Medulla oblongata (tissue), 1 donor: ENCODE measurements around the gene SLC38A4.

Experiments used
- DNase-seq: peaks from one replicate; pipeline ENCODE4 v3.0.0-alpha.2; 2015; ENCODE audit errors: extremely low spot score

The SLC38A4 gene

DNA sequence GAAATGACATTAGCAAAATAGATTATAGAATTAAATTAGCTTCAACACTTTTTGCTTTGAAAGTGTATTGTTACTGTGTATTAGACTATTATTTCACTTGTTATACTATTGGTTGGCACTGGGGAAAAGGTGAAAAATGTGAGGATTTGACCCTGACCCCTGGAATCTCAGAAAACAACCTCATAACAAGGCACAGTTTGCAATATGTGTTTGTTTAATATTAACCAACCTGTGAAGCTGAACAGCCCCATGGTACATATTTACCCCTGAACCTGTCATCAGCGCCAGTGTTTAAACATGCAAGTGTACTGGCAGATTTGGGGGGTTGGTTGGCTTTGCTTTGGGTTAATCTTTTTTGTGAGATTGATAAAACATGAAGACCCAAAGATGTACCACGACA, 11.7 kb downstream of the SLC38A4 start:
- no peak for DNase-seq

DNA sequence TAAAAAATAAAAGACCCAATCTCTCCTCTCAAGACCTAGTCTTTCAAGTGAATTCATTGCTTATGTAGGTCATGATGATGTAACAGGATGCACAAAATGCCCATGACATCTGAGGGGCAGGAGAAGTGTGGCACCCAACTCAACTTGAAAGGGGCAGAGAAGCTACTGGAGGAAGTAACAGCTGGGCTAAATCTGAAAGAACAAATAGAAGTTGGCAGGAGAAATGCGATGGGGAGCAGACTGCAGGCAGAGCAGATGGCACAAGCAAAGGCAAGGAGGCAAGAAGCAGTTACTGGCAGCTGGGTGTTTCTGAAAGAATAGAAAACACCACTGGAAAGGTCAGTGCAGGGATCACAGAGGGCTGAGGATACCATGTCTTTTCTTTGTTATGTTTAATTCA, 14.6 kb downstream of the SLC38A4 start:
- no peak for DNase-seq

DNA sequence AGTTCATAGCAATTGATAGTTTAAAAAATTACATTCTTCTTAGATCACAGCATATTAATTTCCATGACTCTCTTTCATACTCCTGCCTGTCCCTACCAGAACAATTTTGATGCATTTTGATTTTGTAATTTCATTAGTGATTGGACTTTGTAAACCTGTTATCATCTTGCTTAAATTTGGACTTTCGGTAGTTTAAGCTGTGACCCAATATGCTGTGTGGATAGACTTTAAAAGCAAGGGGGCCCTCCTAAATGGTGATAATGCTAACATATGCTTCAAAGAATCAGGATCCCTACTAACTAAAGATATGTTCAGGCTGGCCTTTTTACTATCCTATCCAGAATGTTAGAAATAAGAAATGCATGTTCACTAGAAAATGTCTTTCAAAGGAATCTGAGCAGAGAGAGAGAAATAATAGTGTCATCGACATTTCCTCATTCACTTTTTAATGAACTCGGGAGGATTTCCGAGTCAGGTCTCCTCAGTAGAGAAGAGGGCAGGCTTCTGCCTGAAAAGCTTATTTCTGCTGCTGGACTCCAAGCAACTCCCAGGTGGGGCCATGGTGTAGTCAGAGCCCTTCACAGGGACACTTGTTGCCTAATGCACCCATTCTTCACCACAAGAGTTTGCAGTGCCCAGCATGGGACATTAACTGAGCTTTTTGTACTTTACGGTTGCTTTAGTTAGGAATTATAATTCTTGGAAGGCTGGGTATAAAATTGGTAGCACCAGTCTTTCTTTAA, 16.7 kb downstream of the SLC38A4 start:
- DNase-seq: no peak

- DNase-seq: no peak
Measured at GRCh38 chr12:46808317-46808716, 17.5 kb downstream of the SLC38A4 start.

- DNase-seq: no peak
Measured at GRCh38 chr12:46804054-46804453, 21.7 kb downstream of the SLC38A4 start.

GRCh38 chr12:46803517-46803916, 22.3 kb downstream of the SLC38A4 start:
- DNase-seq: no peak

- no peak for DNase-seq
Measured at GRCh38 chr12:46801293-46801692, 24.5 kb downstream of the SLC38A4 start.

DNA sequence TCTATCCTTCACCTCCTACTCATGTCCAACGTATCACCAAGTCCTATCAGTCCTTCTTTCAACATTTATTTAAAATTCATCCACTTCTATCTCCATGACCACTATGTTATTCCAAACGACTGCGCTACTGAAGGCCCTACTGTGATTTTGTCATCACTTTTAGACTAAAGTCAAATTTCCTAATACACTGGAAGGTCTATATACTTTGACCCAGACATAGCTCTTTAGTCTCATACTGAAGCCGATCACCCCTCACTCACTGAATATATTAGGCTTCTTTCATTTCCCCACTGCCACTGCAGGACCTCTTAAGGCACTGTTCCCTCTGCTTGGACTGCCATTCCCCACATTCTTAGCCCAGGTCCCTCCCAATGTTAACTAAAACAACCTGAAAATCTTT, 25.6 kb downstream of the SLC38A4 start:
- no peak for DNase-seq

DNA sequence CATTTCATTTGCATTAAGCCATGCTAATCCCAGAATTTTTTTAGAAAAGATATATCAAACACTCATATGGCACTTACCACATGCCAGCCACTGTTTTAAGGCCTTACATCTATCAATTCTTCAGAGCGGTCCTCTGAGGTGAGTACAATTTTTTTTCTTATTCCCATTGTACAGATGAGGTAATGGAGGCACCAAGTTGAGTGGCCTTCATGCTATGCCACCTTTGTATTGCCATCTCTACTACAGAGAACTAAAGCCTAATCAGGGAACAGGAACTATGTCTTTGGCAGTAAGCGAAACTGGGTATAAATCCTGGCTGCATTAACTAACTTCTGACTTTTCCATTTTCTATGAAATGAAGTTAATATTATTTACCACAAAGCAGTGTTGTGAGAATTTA, 27.1 kb downstream of the SLC38A4 start:
- no peak for DNase-seq

DNA sequence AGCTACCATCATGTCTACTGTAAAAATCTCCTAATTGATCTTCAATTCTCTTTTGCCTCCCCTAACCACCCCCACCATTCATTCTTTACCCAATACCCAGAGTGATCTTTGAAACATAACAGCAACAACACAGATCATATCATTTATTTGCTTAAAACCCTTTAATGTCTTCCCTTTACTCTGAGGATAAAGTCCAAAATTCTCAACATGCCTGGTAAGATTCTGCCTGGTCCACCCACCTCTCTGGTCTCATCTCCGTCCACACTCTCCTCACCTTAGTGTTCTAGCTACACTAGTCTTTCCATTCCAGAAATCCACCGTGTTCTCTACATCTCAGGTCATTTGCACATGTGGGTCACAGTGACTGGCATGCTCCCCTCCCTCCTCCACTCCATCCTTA, 27.7 kb downstream of the SLC38A4 start:
- DNase-seq: no peak

DNA sequence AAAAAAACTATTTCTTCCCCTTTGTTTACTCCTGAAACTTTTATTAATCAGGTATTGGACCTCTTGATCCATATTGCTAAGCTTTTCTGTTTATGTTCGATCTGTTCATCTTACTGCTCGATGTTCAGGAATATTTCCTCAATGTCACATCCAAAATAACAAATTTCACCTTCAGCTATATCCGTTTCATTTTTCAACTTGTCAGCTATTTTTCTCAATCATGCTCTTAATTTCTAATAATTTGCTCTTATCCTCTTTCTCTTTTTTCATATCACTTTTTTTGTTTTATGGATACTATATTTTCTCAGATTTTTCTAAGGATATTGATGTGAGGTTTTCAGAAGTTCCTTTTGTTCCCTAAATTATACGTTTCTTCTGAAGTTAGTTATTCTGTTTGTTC, 29.8 kb downstream of the SLC38A4 start:
- no peak for DNase-seq

DNA sequence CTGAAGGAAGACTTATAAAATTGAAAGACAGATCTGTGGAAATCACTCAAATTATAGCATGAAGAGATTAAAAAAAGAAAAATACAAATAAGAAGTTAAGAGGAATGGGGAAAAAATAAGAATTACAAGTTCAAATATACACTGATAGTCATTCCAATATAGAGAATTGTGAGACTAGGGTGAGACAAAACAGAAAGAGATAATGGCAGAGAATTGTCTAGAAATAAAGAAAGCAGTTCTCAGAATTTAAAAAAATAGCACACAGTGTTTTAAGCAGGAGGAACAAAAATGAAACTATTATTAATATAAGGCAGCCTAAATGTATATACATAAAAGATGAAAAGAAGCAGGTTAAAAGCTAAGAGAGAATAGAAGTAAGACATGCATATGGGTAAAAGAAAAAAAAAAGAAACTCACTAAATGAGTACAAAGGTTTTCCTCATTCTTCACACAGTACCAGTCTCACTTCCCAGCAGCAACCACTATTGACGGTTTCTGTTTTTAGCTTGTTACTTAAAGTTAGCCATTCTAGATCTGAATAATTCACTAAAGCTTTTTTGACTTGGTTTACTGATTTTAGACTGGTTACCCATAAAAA, 31.1 kb downstream of the SLC38A4 start:
- DNase-seq: no peak

DNA sequence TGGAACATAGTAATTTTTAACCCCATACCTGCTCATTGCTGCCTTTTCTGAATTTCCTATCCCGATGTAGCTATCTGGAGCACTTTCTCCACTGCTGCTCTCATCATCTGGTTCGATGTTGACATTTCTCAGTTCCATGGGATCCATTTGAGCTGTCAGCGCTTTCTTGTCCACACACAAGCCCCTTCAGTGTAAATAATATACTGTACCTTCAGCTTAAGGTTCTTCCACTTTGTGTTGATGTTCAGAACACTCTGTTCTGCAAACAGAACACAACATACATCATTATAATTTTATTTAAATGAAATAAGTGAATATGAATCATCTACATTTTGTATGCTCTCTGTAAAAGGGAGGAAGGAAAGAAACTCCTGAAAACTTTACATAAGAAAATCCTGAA, 32.9 kb downstream of the SLC38A4 start:
- no peak for DNase-seq

DNA sequence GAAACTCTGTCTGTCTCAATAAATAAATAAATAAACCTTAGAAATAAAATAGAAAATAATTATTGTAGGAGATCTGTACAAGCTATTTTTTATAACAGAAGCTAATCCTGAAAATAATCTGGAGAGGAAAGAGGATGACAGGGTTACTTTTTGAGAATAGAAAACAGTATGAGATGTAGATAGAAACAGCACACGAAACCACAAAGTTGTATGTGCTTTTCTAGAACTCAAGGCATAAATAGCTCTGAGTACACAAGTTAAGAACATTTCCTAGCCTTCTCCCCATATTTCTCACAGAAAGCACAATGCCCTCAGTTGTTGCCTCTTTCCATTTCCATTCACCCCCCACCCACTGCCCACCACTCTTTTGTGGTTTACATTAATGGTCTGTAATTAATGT, 35.7 kb downstream of the SLC38A4 start:
- no peak for DNase-seq

GRCh38 chr12:46788072-46788887, 37.5 kb downstream of the SLC38A4 start:
- no peak for DNase-seq

DNA sequence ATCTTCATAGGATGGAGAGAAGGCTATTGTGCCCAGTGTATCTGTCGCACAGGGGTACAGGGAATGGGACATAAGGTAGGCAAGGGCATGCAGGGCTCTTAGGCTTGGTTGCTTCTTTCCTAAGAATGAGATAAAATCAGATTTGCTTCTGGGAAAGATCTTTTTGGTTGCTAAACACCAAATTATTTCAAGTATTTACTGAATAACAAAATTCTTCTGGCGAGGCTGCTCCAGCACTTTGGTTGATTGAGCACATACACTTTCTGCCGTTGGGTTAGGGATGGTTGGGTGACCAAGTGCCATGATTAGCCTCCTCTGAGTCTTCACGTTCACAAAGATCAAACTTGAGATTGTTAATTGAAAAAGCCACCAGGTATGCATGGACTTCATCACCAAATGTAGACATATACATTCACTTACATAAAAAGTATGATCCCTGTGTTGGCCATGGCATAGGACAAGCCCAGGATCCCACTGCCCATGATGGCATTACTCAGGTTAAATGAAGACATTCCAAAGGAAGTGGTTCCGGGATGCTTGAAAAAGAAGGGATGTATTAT, 38.2 kb downstream of the SLC38A4 start:
- DNase-seq: no peak

- no peak for DNase-seq
Measured at GRCh38 chr12:46786774-46787173, 39.0 kb downstream of the SLC38A4 start.

DNA sequence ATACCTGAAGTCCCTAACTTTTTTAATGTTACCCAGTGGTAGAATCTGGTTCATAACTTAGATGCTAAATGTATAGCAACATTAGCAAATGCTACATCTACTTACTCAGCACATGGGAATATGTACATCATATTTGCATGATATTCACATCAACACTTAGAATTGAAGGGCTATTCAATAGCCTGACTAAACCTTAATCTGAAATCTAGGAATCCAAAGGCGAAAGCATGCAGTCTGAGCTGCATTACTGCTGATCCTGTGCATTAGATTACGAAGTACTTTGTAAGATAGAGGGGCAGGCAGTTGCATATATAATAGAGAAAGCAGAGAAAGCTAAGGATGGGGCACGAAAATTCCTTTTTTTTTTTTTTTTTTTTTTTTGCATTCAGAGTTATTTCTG, 40.4 kb downstream of the SLC38A4 start:
- no peak for DNase-seq

GRCh38 chr12:46783871-46784270, 41.9 kb downstream of the SLC38A4 start:
- DNase-seq: no peak

- no peak for DNase-seq
Measured at GRCh38 chr12:46779879-46780278, 45.9 kb downstream of the SLC38A4 start.

- DNase-seq: no peak
Measured at GRCh38 chr12:46779063-46779462, 46.7 kb downstream of the SLC38A4 start.

GRCh38 chr12:46778415-46778814, 47.4 kb downstream of the SLC38A4 start:
- no peak for DNase-seq

DNA sequence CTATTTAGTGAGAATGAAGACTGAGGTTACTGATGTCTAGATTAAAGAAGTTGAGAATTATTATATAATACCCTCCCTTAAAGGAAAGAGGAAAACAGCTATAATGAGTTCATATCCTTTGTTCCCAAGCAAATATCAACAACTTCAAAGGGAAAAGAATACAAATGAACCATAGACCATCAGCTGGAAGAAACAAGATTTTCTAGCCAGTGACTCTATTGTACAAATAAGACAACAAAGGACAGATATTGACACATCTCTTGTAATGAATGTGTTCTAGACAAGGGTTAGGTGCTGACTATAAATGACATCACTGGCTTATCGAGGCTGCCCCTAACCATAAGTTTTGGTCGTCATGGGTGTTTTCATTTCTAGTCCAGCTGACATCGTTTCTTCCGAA, 48.2 kb downstream of the SLC38A4 start:
- DNase-seq: no peak
